GM18508 (cell line): ENCODE data around the gene ABCG8.

ENCODE experiments used
- ATAC-seq: cut with Tn5 transposase; IDR thresholded peaks from one replicate; pipeline ENCODE4 v1.9.1; 2021; ENCODE audit warnings: moderate number of reproducible peaks; ENCODE audit not compliant: insufficient read depth, unreplicated experiment

The ABCG8 gene

GRCh38 chr2:43838560-43839267 is at the start of gene ABCG8, which contains the start of gene ABCG5:
Gene ABCG8 (plus strand): TSS chr2:43838971. CDS start chr2:43839054, 83 bp downstream.
Gene ABCG5 (minus strand): TSS chr2:43838839. CDS start chr2:43838679, 160 bp downstream.
- no peak for ATAC-seq

- ATAC-seq = no peak
Measured at GRCh38 chr2:43790147-43790546, 48.6 kb upstream of the ABCG8 start.

- ATAC-seq = no peak
Measured at GRCh38 chr2:43791035-43791765, 47.6 kb upstream of the ABCG8 start.

- ATAC-seq = no peak
Measured at GRCh38 chr2:43792653-43793052, 46.1 kb upstream of the ABCG8 start.

GRCh38 chr2:43794956-43795355 is 43.8 kb upstream of the ABCG8 start:
- ATAC-seq = no peak

GRCh38 chr2:43796206-43796605 is 42.6 kb upstream of the ABCG8 start:
- no peak for ATAC-seq

GRCh38 chr2:43798300-43798699 is 40.5 kb upstream of the ABCG8 start:
- no peak for ATAC-seq

- ATAC-seq = no peak
Measured at GRCh38 chr2:43800894-43801293, 37.9 kb upstream of the ABCG8 start.

GRCh38 chr2:43802135-43802534 is 36.6 kb upstream of the ABCG8 start:
- no peak for ATAC-seq

- ATAC-seq = no peak
Measured at GRCh38 chr2:43803113-43803512, 35.7 kb upstream of the ABCG8 start.

GRCh38 chr2:43806719-43807031 is 32.1 kb upstream of the ABCG8 start:
- ATAC-seq = no peak

- ATAC-seq = no peak
Measured at GRCh38 chr2:43810452-43810851, 28.3 kb upstream of the ABCG8 start.

- no peak for ATAC-seq
Measured at GRCh38 chr2:43810888-43811287, 27.9 kb upstream of the ABCG8 start.

GRCh38 chr2:43812006-43812405 is 26.8 kb upstream of the ABCG8 start:
- ATAC-seq = no peak

- no peak for ATAC-seq
Measured at GRCh38 chr2:43812947-43813346, 25.8 kb upstream of the ABCG8 start.

GRCh38 chr2:43814711-43815110 is 24.1 kb upstream of the ABCG8 start:
- no peak for ATAC-seq

- no peak for ATAC-seq
Measured at GRCh38 chr2:43818761-43819160, 20.0 kb upstream of the ABCG8 start.

- no peak for ATAC-seq
Measured at GRCh38 chr2:43819491-43820163, 19.1 kb upstream of the ABCG8 start.

GRCh38 chr2:43822839-43823238 is 15.9 kb upstream of the ABCG8 start:
- ATAC-seq = no peak

- ATAC-seq = no peak
Measured at GRCh38 chr2:43823751-43824150, 15.0 kb upstream of the ABCG8 start.

- no peak for ATAC-seq
Measured at GRCh38 chr2:43824512-43824911, 14.3 kb upstream of the ABCG8 start.
